HL-60 (cell line): ENCODE data around the gene ATP10A.

Source experiments
- DNase-seq, 2 experiments: peaks; one replicate each; pipeline ENCODE4 v3.0.0-alpha.2; 2010 to 2020; ENCODE audit warnings: low read depth in 1 of 2, low spot score in 1 of 2
- H3K27ac ChIP-seq: fragments of 250-450 bp; sonication (Bioruptor Pico); replicated peaks from 2 replicates; pipeline ENCODE4 v1.5.1; 2020; ENCODE audit warnings: mild to moderate bottlenecking, moderate library complexity
- H3K27me3 ChIP-seq: fragments of 250-450 bp; sonication (Bioruptor Pico); 2 replicates; pipeline ENCODE4 v1.5.1; 2021; ENCODE audit warnings: mild to moderate bottlenecking, moderate library complexity; ENCODE audit not compliant: insufficient read depth, poor library complexity, severe bottlenecking
- H3K4me3 ChIP-seq: replicated peaks from 2 replicates; pipeline ENCODE4 v1.5.1; 2011; ENCODE audit warnings: mild to moderate bottlenecking, control low read depth, low read length; ENCODE audit not compliant: insufficient read depth
- GABPA ChIP-seq: IDR thresholded peaks from 2 replicates; pipeline ENCODE4 v1.6.1; 2012; ENCODE audit warnings: low read depth
- POLR2AphosphoS5 ChIP-seq: IDR thresholded peaks from 2 replicates; pipeline ENCODE4 v1.6.1; 2012; ENCODE audit warnings: low read depth
- SPI1 ChIP-seq: IDR thresholded peaks from 2 replicates; pipeline ENCODE4 v1.6.1; 2012; ENCODE audit warnings: low read depth, mild to moderate bottlenecking, borderline replicate concordance
- TF ChIP-seq, protein P1 (sequence below): IDR thresholded peaks from one replicate; pipeline ENCODE4 v1.5.1; 2011; ENCODE audit warnings: low read length, control low read depth, inconsistent platforms; ENCODE audit not compliant: insufficient read depth
- TF ChIP-seq, protein P2 (sequence below): IDR thresholded peaks from 2 replicates; pipeline ENCODE4 v1.6.1; 2012; ENCODE audit warnings: low read depth; ENCODE audit not compliant: insufficient replicate concordance

ATP10A gene

DNA sequence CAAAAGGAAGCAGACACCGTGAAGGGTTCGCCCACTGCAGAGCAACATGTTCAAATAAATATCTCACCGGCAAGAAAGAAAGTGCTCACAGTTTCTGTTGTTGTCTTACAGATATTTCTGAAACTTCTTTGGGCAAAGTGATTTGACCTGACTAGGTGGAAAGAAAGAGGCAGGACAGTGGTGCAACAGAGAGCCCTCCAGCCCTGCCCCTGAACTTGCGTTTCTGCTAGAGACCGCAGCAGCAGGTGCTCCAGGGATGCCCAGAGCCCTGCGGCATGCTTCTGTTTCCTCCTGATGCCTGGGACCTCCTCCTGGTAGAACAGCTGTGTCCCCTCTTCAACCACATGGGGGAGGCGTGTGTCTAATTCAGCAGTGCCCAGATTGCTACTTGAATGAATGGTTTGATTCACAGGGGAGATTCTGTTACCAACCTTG lies 123.4 kb downstream of the ATP10A start:
- Histone ChIP-seq H3K4me3 (no peak overlapping the region), H3K27me3 (no peaks in the 10 kb centered on the region), H3K27ac (no peak overlapping the region)
- TF ChIP-seq, protein P1, sequence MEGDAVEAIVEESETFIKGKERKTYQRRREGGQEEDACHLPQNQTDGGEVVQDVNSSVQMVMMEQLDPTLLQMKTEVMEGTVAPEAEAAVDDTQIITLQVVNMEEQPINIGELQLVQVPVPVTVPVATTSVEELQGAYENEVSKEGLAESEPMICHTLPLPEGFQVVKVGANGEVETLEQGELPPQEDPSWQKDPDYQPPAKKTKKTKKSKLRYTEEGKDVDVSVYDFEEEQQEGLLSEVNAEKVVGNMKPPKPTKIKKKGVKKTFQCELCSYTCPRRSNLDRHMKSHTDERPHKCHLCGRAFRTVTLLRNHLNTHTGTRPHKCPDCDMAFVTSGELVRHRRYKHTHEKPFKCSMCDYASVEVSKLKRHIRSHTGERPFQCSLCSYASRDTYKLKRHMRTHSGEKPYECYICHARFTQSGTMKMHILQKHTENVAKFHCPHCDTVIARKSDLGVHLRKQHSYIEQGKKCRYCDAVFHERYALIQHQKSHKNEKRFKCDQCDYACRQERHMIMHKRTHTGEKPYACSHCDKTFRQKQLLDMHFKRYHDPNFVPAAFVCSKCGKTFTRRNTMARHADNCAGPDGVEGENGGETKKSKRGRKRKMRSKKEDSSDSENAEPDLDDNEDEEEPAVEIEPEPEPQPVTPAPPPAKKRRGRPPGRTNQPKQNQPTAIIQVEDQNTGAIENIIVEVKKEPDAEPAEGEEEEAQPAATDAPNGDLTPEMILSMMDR = no peak
- DNase-seq = peak in 1 of 2 experiments; percentile 14

DNA sequence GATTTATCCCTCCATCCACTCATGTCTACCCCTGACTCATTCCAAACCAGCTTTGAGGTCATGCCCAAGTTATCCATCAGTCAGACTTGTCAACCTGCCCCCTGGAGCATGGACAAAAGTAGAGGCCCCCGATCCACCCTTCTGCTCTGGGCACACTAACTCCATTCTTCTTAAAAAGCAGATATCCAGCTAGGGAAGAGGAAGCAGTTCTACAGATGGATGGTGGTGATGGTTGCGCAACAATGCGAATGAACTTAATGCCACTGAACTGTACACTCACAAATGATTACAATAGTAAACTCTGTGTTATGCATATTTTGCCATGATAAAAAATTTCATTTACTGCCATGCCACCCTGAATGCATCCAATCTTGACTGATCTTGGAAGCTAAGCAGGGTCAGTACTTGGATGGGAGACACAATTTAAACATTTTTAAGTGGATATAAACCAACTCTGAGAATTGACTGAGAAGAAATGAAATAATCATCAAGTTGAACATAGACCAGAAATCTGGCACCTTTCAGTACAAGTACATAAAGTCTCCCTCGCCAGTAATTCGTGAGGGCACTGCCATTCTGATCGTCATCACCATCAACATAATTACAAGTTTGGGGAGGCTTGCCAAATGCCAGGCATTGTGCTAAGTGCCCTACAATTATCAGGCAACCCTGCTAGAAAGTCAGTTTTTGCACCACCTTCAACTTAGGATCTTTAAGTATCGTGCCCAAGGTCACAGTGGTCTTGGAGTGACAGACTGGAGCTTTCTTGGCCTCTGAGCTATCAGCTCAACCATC lies 124.8 kb downstream of the ATP10A start:
- Histone ChIP-seq H3K27ac (no peak overlapping the region), H3K27me3 (no peaks in the 10 kb centered on the region), H3K4me3 (no peak overlapping the region)
- TF ChIP-seq GABPA (no peak), POLR2AphosphoS5 (no peak), SPI1 (peak; percentile 10; the same call in 1 of the 2 replicates)
- TF ChIP-seq, protein P1 = no peak
- TF ChIP-seq, protein P2, sequence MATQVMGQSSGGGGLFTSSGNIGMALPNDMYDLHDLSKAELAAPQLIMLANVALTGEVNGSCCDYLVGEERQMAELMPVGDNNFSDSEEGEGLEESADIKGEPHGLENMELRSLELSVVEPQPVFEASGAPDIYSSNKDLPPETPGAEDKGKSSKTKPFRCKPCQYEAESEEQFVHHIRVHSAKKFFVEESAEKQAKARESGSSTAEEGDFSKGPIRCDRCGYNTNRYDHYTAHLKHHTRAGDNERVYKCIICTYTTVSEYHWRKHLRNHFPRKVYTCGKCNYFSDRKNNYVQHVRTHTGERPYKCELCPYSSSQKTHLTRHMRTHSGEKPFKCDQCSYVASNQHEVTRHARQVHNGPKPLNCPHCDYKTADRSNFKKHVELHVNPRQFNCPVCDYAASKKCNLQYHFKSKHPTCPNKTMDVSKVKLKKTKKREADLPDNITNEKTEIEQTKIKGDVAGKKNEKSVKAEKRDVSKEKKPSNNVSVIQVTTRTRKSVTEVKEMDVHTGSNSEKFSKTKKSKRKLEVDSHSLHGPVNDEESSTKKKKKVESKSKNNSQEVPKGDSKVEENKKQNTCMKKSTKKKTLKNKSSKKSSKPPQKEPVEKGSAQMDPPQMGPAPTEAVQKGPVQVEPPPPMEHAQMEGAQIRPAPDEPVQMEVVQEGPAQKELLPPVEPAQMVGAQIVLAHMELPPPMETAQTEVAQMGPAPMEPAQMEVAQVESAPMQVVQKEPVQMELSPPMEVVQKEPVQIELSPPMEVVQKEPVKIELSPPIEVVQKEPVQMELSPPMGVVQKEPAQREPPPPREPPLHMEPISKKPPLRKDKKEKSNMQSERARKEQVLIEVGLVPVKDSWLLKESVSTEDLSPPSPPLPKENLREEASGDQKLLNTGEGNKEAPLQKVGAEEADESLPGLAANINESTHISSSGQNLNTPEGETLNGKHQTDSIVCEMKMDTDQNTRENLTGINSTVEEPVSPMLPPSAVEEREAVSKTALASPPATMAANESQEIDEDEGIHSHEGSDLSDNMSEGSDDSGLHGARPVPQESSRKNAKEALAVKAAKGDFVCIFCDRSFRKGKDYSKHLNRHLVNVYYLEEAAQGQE = no peak
- DNase-seq = peak; percentile 48 to 55

DNA sequence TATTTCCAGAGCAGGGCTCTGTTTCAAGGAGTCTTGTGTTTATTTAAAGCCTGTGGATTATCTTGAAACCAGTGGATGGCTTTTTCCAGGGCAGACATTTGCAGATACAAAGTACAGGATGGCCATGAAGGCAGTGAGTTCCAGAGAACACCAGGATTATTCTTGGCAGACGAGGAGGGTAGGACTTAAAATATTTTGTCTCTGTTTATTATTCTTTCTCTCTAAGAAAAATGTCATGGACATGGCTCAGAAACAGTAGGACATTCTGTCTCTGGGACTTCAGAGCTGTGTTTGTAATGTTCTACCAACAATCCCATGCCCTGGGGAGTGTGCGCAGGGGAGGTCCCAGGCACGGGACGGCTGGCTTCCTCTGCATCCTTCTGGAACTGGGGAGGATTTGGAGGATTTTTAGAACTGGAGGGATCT lies 125.9 kb downstream of the ATP10A start:
- DNase-seq = no peak
- H3K27me3 ChIP-seq = no peaks in the 10 kb centered on the region
- no peak overlapping the region for H3K4me3 ChIP-seq
- no peak overlapping the region for H3K27ac ChIP-seq
- TF ChIP-seq, protein P1 = no peak
- TF ChIP-seq POLR2AphosphoS5 (no peak), GABPA (no peak), SPI1 (no peak)
- TF ChIP-seq, protein P2 = no peak

DNA sequence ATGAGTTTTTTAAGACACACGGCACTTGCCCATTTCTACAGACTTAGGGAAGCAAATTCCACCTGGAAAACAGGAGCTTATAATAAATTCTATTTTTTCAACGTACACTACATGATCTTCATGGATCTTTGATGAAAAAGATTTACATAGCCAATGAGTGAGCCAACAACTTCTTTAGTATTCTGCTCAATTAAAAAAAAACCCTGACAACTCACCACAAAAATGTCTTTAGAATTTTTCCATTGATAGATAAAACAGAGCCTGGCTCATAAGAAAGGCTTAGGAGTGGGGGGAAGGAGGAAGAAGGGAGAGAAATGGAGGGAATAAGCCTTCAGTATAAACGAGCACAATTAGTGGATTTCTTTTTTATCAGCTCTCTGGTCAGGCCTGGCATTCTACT lies 126.7 kb downstream of the ATP10A start:
- H3K27ac ChIP-seq = no peak overlapping the region
- no peak for TF ChIP-seq SPI1
- TF ChIP-seq, protein P2 = no peak
- no peak for TF ChIP-seq GABPA
- TF ChIP-seq, protein P1 = no peak
- TF ChIP-seq POLR2AphosphoS5 = no peak
- H3K27me3 ChIP-seq = no peaks in the 10 kb centered on the region
- no peak overlapping the region for H3K4me3 ChIP-seq
- DNase-seq = no peak
